Cardiac muscle cell (in vitro differentiated cells and primary cell): ENCODE measurements around the gene F2RL2. TPM values are rescaled to one million over a fixed set of nuclear protein-coding genes. Genes with fewer than 3 reads are reported as not detected.
A peak's percentile ranks its signal among the peaks of the same experiment; 100 is the strongest.

Experiments used
- DNase-seq, 2 donors: peaks; one replicate each; pipeline versions ENCODE4 v3.0.0 to v3.0.0-alpha.2; 2010 to 2017; ENCODE audit warnings: low read depth in 1 of 2, low spot score in 1 of 2
- H3K27ac ChIP-seq: fragments of 200-600 bp; sonication (generic); 2 replicates; pipeline ENCODE4 v1.5.1; 2016
- H3K27me3 ChIP-seq: fragments of 200-600 bp; sonication (generic); 2 replicates; pipeline ENCODE4 v1.6.0; 2016; ENCODE audit warnings: control low read depth
- H3K36me3 ChIP-seq: fragments of 200-600 bp; sonication (generic); 2 replicates; pipeline ENCODE4 v1.5.1; 2016; ENCODE audit warnings: control low read depth
- H3K4me1 ChIP-seq: fragments of 200-600 bp; sonication (generic); 2 replicates; pipeline ENCODE4 v1.8.1; 2017; ENCODE audit warnings: low read depth, mild to moderate bottlenecking, mixed run types
- H3K4me3 ChIP-seq: fragments of 200-600 bp; sonication (generic); 2 replicates; pipeline ENCODE4 v1.5.1; 2016; ENCODE audit warnings: mild to moderate bottlenecking
- H3K9me3 ChIP-seq: fragments of 200-600 bp; sonication (generic); 2 replicates; pipeline ENCODE4 v1.5.1; 2017; ENCODE audit warnings: low read depth, mild to moderate bottlenecking, control low read depth
- CTCF ChIP-seq: IDR thresholded peaks from 2 replicates; pipeline ENCODE4 v1.5.1; 2012; ENCODE audit warnings: low read depth, mild to moderate bottlenecking, low read length
- polyA plus RNA-seq: library from polyadenylated mRNA; unstranded; fragments of >200 nt; fragmentation: Nextera tagmentation; extraction: Ambion mirVana; gene quantifications from 2 replicates; pipeline ENCODE4 v1.2.1, GENCODE V29; 2016
- total RNA-seq: library from RNA; depleted of rRNA; stranded (reverse); fragments of >200 nt; gene quantifications from 2 replicates; pipeline ENCODE4 v1.2.3, GENCODE V29; 2016

Gene F2RL2
- total and polyA plus RNA-seq, 2 experiments from 2014 or later, result 0.32 to 0.98 TPM

- no peaks in the 10 kb centered on the region for H3K27me3 ChIP-seq
- no peak for DNase-seq
These were observed 36.7 kb downstream of the F2RL2 start for GRCh38 chr5:76586531-76586930.

GRCh38 chr5:76585783-76586217 lies 37.4 kb downstream of the F2RL2 start:
- Histone ChIP-seq H3K27me3 (no peaks in the 10 kb centered on the region), H3K9me3 (no peaks in the 10 kb centered on the region)

More at GRCh38 chr5:76586531-76586930, 36.7 kb downstream of the F2RL2 start:
- Histone ChIP-seq H3K27ac (no peak overlapping the region), H3K4me3 (no peak overlapping the region), H3K4me1 (no peaks in the 10 kb centered on the region), H3K36me3 (no peaks in the 10 kb centered on the region), H3K9me3 (no peaks in the 10 kb centered on the region)
- no peak for TF ChIP-seq CTCF

DNA sequence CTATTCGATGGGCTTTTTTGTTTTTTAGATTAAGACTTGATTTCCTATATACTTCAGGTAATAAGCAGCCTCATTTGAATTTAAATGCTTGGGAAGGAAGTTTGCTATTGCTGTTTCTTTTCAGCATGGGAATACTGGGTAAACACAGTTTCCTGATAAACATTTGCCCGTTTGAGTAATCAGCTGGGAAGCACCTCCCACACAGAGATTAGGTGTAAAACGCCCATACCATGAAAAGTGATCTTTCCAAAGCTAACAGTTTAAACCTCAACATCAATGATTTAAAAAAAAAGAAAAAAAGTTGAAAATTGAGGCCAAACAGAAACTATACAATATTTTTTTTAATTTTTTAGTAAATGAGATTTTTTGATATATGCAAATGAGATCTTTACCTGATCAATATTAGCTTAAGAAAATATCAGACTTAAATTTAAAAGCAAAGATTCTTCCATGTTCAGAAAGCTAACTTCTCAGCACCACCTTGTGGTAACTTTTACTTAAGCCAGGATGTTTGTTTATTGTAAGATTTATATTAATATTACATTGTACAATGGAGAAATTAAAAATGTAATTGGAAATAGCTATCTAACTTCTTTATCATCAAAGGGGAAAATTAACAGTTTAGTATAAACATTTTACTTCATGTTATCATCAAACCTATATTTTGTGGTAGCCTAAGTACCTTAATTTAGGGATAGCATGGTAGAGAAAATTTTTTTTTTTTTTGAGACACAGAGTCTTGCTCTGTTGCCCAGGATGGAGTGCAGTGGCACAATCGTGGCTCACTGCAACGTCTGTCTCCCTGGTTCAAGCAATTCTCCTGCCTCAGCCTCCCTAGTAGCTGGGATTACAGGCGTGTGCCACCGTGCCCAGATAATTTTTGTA lies 39.8 kb downstream of the F2RL2 start:
- Histone ChIP-seq H3K4me1 (no peaks in the 10 kb centered on the region), H3K9me3 (no peaks in the 10 kb centered on the region), H3K4me3 (no peak overlapping the region), H3K27ac (no peak overlapping the region), H3K36me3 (no peaks in the 10 kb centered on the region), H3K27me3 (no peaks in the 10 kb centered on the region)
- peak in 1 of 2 donors; percentile 43 for DNase-seq
- TF ChIP-seq CTCF, result peak; percentile 50

More at GRCh38 chr5:76585783-76586217, 37.4 kb downstream of the F2RL2 start:
- no peak for DNase-seq
- no peak overlapping the region for H3K4me3 ChIP-seq
- H3K36me3 ChIP-seq, result no peaks in the 10 kb centered on the region
- H3K27ac ChIP-seq, result no peak overlapping the region
- no peaks in the 10 kb centered on the region for H3K4me1 ChIP-seq
- TF ChIP-seq CTCF, result no peak

GRCh38 chr5:76582230-76583162 lies 40.7 kb downstream of the F2RL2 start:
- peak in 1 of 2 donors; percentile 42 for DNase-seq
- H3K27me3 ChIP-seq, result no peaks in the 10 kb centered on the region
- no peaks in the 10 kb centered on the region for H3K9me3 ChIP-seq
- no peaks in the 10 kb centered on the region for H3K36me3 ChIP-seq
- no peak overlapping the region for H3K4me3 ChIP-seq
- no peak overlapping the region for H3K27ac ChIP-seq
- TF ChIP-seq CTCF, result no peak
- H3K4me1 ChIP-seq, result no peaks in the 10 kb centered on the region

DNA sequence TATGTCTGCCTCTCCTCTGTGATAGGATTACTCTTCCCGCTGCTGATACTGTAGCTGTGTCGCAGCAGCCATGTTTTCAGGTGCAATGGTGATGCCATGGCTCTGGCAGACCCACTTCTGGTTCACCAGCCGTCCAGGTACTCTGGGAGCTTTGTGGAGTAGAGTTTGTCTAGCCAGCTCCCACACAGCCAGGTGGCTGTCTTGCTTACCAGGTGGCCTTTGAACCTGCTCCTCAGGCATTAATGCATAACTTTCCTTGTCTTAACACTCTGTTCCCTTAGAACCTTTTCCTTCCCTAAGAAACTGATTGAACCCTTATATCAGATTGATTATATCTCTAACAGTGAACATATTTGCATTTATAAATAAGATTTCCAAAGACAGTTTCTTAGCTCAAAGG lies 42.2 kb downstream of the F2RL2 start:
- DNase-seq, result no peak
- TF ChIP-seq CTCF, result no peak
- Histone ChIP-seq H3K4me1 (no peaks in the 10 kb centered on the region), H3K27me3 (no peaks in the 10 kb centered on the region), H3K4me3 (no peak overlapping the region), H3K27ac (no peak overlapping the region), H3K36me3 (no peaks in the 10 kb centered on the region), H3K9me3 (no peaks in the 10 kb centered on the region)
